Stimulated activated CD4-positive, alpha-beta T cell treated with anti-CD3 and anti-CD28 coated beads, Interleukin-12 subunit alpha, Interleukin-12 subunit beta, amount 100 ng/mL, for 24 hours (primary cell): ENCODE measurements around the gene SMDT1.
"Not testable (repeated sequence)": the region's sequence is repeated elsewhere in the genome, so short reads cannot be mapped to it uniquely, and the experiment has no call there.

Experiments used
- DNase-seq, 2 experiments: peaks; one replicate each; pipeline ENCODE4 v3.0.0-alpha.2; 2020; ENCODE audit warnings: low read depth in 2 of 2

The SMDT1 gene

DNA sequence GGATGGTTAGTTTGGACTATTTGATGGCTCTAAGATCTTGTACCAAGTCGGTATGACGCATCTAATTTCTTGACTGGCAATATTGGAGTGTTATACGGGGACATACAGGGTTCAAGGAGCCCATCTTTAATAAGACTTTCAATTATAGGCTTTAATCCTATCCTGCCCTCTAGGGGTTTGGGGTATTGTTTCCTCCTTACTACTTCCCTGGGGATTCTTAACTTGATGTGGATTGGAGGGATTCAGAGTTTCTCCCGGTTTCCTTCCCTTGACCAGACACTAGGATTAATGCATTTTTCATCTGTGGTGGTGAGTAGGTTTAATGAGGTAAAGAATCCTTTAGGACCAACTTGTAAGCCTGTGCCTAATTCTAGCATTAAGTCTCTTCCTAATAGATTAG lies 32.3 kb downstream of the SMDT1 start:
- DNase-seq = no peak

DNA sequence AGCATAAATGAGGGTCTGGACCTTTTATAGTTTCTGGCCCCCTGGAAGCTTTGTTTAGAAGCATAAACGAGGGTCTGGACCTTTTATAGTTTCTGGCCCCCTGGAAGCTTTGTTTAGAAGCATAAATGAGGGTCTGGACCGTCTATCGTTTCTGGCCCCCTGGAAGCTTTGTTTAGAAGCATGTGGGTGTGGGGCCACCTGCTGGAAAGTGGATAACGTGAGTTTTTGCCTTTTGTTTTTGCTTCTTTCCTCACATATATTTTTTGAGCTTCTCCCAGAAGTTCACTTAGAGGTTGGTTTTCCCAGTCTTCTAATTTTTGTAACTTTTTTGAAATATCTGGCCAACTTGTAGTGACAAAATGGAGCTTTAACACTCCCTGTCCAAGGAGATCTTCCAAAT lies 33.3 kb downstream of the SMDT1 start:
- DNase-seq = not testable (repeated sequence)

DNA sequence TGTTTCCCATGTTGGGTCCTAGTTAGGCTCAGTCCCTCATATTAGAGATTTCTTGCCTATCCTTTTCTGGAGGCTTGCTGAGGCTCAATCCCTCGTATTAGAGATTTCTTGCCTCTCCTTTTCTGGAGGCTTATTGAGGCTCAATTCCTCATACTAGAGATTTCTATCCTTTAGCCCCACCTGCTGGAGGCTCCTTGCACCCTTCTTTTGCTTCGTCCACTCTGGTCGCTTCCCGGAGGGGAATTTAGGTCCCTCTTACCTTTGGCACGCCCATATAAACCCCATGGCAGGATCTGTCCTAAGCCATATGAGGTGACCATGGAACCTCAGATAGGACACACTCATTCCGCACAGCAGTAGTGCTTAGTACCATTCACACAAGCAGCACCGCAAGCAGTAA lies 35.2 kb downstream of the SMDT1 start:
- DNase-seq = no peak

DNA sequence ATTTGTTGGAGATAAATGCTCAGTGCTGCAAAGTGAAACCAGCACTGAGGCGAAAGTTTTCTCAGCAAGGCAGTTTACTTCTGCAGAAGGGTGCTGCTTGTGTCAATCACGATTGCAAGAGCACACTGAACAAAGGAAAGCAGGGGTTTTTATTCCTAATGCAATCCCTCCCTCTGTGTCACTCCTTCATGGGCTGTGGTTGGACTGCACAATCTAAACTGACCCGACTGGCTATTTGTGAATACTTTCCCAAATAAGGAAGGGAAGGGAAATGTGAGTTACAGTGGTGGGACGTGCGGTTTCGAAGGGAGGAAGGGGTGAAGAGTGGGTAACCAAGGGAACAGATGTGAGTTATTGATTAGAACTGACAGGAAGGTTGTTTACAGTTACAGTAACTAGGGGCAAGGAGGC lies 35.9 kb downstream of the SMDT1 start:
- not testable (repeated sequence) for DNase-seq

DNA sequence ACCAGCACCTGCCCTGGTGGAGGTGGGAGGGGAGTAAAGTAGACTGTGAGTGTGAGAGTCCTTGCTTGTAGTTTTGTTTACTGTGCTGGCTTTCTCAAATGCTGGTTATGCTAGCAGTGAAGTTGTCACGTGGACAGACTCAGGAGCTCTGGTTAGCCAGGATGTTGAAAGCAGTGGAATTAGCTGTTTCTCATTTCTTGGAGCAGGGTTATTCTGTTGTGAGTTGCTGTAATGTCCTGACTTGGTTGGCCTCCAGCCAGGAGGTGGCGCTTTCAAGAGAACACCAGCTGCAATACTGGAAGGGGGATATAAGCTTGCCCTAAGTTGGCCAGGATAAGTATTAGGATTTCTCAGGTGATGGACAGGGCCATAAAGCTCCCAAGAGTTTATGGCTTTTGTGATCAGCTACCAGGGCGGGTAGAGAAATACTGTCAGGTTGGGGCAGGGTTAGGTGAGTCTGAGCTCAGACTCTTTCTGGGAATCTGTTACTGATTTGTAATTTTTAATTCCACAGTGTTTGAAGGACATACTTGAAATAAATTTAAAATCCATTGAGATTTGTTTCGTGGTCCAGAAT lies 37.4 kb downstream of the SMDT1 start:
- no peak for DNase-seq

DNA sequence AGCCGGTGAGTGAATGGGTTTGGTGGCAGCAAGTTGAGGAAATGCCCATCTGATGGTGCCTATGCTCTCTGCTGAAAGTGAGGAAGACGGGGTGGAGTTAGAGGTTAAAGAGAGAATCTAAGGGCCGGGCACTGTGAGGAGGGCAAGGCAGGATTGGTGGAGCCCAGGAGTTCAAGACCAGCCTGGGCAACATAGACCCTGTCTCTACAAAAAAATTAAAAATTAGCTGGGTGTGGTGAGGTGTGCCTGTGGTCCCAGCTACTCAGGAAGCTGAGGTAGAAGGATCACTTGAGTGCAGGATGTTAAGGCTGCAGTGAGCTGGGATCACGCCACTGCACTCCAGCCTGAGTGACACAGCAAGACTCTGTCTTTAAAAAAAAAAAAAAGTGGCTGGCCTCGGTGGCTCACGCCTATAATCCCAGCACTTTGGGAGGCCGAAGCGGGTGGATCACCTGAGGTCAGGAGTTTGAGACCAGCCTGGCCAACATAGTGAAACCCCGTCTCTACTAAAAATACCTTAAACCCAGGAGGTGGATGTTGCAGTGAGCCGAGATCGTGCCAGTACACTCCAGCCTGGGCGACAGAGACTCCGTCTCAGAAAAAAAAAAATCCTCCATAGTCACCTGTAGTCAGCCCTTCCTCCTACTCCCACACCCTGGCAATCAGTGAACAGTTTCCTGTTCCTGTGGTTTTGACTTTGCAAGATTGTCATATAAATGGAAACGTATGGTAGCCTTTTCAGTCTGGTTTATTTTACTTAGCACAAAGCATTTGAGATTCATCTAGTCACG lies 40.9 kb downstream of the SMDT1 start:
- DNase-seq = not testable (repeated sequence)

DNA sequence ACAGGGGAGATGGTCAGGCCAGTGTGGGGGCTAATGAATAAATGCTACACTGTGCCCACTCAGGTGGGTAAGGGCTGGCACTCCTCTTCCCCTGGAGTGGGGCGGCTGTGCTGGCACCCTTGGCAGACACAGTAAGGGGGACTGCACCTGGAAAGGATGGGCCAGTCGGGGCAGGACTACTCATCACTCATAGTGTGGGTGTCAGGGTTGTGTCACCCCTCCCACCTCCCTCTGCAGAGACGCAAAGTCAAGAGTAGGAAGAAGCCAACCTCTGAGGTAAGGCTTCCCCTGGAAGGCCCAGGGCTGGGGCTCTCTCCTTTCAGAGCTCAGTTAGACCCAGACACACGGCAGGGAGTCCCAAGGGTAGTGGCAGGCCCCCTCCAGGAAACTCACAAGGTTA lies 44.0 kb downstream of the SMDT1 start:
- DNase-seq = not testable (repeated sequence)

DNA sequence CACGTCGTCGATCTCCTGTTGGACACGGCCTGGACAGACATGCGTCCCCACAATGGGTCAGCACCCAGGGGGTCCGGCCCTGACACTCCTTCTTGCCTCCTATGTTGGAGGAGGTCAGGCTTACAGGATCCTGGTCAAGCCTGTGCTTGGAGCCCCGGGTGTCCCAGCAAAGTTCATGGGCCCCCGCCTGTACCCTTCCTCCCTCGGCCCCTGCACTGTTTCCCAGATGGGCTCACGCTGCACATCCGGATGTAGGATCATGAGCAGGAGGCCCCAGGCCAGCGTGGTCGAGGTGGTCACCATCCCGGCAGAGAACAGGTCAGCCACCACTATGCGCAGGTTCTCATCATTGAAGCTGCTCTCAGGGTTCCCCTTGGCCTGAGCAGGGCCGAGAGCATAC lies 48.1 kb downstream of the SMDT1 start:
- no peak for DNase-seq

DNA sequence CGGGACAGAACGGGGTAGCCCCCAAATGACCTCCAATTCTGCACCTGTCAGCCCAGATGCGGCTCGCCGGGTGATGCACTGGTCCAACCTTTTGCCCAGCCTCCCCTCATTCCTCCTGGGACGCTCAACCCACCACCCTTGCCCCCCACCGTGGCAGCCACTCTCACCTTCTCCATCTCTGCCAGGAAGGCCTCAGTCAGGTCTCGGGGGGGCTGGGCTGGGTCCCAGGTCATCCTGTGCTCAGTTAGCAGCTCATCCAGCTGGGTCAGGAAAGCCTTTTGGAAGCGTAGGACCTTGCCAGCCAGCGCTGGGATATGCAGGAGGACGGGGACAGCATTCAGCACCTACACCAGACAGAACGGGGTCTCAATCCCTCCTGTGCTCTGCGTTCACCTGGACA lies 48.5 kb downstream of the SMDT1 start:
- DNase-seq = not testable (repeated sequence)

DNA sequence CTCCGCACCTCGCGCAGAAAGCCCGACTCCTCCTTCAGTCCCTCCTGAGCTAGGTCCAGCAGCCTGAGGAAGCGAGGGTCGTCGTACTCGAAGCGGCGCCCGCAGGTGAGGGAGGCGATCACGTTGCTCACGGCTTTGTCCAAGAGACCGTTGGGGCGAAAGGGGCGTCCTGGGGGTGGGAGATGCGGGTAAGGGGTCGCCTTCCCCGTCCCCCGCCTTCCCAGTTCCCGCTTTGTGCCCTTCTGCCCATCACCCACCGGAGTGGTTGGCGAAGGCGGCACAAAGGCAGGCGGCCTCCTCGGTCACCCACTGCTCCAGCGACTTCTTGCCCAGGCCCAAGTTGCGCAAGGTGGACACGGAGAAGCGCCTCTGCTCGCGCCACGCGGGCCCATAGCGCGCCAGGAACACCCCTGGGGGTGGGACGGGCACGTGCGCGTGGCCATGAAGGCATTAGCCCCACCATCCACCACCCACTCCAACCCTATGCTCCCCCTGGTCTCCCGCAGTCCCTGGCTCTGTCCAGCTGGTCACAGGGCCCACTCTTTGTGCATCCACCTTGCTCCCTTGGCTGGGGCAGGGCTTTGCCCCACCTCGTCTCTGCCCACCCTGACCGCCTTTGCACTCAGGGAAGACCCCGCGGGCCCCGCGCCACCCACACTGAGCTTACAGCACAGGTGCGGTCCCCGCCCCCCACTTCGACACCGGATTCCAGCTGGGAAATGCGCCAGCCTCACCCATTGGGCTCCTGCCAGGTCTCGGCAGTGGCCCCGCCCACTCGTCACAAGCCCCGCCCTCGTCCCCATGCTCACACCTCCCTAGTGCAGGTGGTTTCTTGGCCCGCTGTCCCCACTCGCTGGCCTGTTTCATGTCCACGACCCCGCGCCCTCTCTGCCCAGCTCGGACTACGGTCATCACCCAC lies 49.5 kb downstream of the SMDT1 start:
- DNase-seq = not testable (repeated sequence)

DNA sequence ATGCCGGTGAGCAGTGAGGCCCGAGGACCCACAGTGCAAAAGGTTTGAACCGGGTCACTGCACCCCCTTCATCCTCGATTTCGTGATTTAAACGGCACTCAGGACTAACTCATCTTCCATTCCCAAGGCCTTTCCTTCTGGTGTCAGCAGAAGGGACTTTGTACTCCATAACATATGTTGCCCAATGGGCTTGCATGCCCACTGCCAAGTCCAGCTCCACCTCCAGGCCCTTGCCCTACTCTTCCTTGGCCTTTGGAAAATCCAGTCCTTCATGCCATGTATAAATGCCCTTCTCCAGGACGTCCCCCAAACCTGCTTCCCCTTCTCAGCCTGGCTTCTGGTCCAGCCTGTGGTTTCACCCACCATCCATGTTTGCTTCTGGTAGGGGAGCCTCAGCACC lies 50.7 kb downstream of the SMDT1 start:
- DNase-seq = not testable (repeated sequence)

DNA sequence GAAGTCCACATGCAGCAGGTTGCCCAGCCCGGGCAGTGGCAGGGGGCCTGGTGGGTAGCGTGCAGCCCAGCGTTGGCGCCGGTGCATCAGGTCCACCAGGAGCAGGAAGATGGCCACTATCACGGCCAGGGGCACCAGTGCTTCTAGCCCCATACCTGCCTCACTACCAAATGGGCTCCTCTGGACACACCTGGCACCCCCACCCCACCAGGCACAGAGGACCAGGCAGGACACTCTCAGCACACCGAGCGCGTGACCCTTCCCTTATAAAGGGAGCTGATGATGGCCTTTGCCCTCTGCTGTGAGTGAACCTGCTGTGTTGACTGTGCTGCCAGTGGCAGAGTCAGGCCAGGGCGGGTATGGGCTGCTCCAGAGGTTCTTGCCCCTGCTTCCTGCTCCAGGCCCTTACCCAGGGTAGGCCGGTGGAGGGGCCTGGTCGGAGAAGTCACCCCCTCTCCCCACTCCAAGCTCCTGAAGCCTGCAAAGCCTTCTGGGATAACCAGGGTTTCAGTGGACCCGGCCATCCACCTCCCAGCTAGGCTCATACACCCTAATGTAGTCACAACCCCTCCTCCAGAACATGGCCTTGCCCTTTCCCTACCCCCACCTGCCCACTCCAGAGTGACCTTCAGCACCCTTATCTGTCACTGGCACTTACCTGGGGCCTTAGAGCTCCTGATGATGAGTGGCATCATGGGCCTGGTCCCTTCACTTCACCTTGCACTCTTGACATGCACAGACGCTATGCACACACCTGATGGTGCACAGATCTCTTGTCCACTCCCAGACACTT lies 51.3 kb downstream of the SMDT1 start, which contains the start of gene CYP2D6:
CYP2D6 (minus strand) TSS at position 172 of the 793 bp plus-strand sequence; CDS start at position 153, 19 bp downstream.
- not testable (repeated sequence) for DNase-seq

DNA sequence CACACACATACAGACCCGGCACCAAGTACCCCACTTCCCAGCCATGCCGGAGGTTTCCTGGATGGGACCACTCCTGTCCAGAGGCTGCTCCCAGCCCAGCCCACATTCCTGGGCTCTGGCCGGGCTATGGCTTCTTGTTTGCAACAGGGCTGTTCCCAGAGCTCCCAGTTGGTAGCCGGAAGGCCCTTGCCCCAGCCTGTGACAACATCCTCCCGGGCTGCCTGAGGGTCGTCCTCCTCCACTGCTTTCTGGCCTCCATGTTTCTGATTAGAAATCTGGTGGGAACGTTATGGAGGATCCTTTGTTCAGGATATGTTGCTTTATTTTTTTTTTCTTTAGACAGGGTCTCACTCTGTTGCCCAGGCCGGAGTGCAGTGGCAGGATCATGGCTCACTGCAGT lies 52.1 kb downstream of the SMDT1 start:
- no peak for DNase-seq

DNA sequence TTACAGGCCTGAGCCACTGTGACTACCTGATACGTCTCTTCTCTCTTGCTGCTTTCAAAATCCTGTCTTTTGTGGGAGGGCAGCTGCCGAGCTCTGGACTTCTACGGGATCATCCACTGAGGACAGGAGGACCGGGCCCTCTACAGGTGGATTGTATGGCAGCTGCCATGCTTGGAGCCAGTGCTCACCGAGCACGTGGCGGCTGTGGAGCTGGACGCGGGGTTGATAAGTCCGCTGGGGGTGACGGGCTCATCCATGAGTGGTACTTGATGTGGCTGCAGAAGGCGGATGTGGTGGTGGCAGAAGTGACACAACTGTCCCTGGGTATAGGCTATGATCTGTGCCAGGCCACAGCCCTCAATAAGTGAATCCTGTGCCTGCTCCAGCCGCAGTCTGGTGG lies 53.0 kb downstream of the SMDT1 start:
- DNase-seq = no peak
